Upper lobe of left lung (tissue), 4 donors: ENCODE data around the gene ATG9B.

Experiments
- CTCF ChIP-seq, 6 experiments: fragments of 450-650 bp in 4 of 6; fragments of 200-600 bp in 2 of 6; sonication (generic) in 2 of 6; IDR thresholded peaks; one replicate each; pipeline ENCODE4 v1.5.1; 2016 to 2019; ENCODE audit warnings: antibody characterized with exemption in 6 of 6
- POLR2A ChIP-seq, 4 donors: fragments of 450-650 bp; IDR thresholded peaks; one replicate each; pipeline ENCODE4 v1.5.1; 2016 to 2017; ENCODE audit warnings: antibody characterized with exemption in 4 of 4, mild to moderate bottlenecking in 2 of 4

DNA sequence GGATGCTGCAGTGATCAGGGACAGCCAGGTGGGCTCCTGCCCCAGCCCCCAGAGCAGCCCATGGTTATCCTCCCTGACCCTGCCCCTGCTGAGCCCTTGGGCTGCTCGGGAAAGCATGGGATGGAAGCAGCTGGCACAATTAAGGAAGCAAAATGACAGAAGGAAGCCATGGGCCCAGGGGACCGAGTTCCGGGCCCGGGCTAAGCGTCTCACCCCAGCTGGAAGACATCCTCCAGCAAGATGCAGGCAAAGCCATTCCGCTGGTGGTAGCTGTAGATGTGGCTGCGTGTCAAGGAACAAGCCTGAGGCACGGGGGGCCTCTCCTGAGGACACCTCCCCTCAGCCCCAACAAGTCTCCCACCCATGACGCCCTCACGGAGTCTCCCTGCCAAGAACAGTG, 1.1 kb downstream of the ATG9B start:
- TF ChIP-seq POLR2A (IDR thresholded peaks at IDR 0.05) (no peak), CTCF (IDR thresholded peaks at IDR 0.05) (no peak)
